GM12891 (cell line): ENCODE results near the gene ETFBKMT. TPM values are rescaled to one million over a fixed set of nuclear protein-coding genes. Genes with fewer than 3 reads are reported as not detected.

ENCODE experiments used
- DNase-seq: peaks from one replicate; pipeline ENCODE4 v3.0.0; 2011; ENCODE audit warnings: low spot score; ENCODE audit not compliant: insufficient read length
- FAIRE-seq: peaks from 2 replicates; lab custom pipeline; 2011; peaks lifted over from hg19 to GRCh38; lab: Jason Lieb, UNC
- PAX5 ChIP-seq: IDR thresholded peaks from 2 replicates; pipeline ENCODE4 v1.6.1; 2011; ENCODE audit warnings: low read length, moderate library complexity, mild to moderate bottlenecking; ENCODE audit not compliant: insufficient read depth, severe bottlenecking
- POLR2A ChIP-seq: IDR thresholded peaks from 2 replicates; pipeline ENCODE4 v1.6.1; 2011; ENCODE audit warnings: low read depth, low read length, control low read depth
- POLR2AphosphoS5 ChIP-seq: IDR thresholded peaks from 2 replicates; pipeline ENCODE4 v1.6.1; 2011; ENCODE audit warnings: low read depth, low read length, control low read depth
- POU2F2 ChIP-seq: IDR thresholded peaks from 2 replicates; pipeline ENCODE4 v1.6.1; 2011; ENCODE audit warnings: low read depth, mild to moderate bottlenecking, control low read depth, low read length, moderate library complexity
- SPI1 ChIP-seq: IDR thresholded peaks from 2 replicates; pipeline ENCODE4 v1.6.1; 2011; ENCODE audit warnings: low read depth, low read length, control low read depth
- TAF1 ChIP-seq: IDR thresholded peaks from 2 replicates; pipeline ENCODE4 v1.6.1; 2011; ENCODE audit warnings: low read depth, low read length, control low read depth
- polyA plus RNA-seq: library from polyadenylated mRNA; unstranded; fragments of >200 nt; gene quantifications from one replicate; pipeline ENCODE4 v1.2.1, GENCODE V29; 2012; ENCODE audit warnings: low read depth, missing spikeins, inconsistent platforms; ENCODE audit not compliant: missing spikeins

The ETFBKMT gene
- 0.26 TPM for polyA plus RNA-seq

- DNase-seq, result peak; percentile 74
- TF ChIP-seq POLR2AphosphoS5, result peak; percentile 29; the same call in 1 of the 2 replicates
- TF ChIP-seq PAX5, result no peak
- peak; percentile 66 for TF ChIP-seq POLR2A
- peak; percentile 52; the same call in 1 of the 2 replicates for TF ChIP-seq TAF1
- no peak for TF ChIP-seq POU2F2
- FAIRE-seq, result peak; percentile 98
These were observed at the start of gene ETFBKMT for GRCh38 chr12:31659087-31659942. TSS of gene ETFBKMT (plus strand) at chr12:31659688. CDS start at chr12:31661954, 2,266 bp downstream.

GRCh38 chr12:31612819-31613218, 46.7 kb upstream of the ETFBKMT start:
- no peak for FAIRE-seq

GRCh38 chr12:31618228-31619025, 41.1 kb upstream of the ETFBKMT start:
- DNase-seq (no peak), FAIRE-seq (no peak)
- TF ChIP-seq POU2F2 (no peak), SPI1 (peak; percentile 42; the same call in 1 of the 2 replicates)

More at GRCh38 chr12:31612819-31613218, 46.7 kb upstream of the ETFBKMT start:
- DNase-seq, result no peak
- TF ChIP-seq POU2F2 (no peak), POLR2A (no peak), PAX5 (no peak), TAF1 (no peak), SPI1 (no peak), POLR2AphosphoS5 (no peak)

- FAIRE-seq, result no peak
- no peak for DNase-seq
- no peak for TF ChIP-seq POU2F2
These were observed 39.2 kb upstream of the ETFBKMT start for GRCh38 chr12:31620311-31620710.

- no peak for DNase-seq
- TF ChIP-seq POU2F2 (no peak), PAX5 (no peak), POLR2AphosphoS5 (no peak), POLR2A (no peak), SPI1 (no peak), TAF1 (no peak)
- no peak for FAIRE-seq
These were observed 37.5 kb upstream of the ETFBKMT start for GRCh38 chr12:31622038-31622437.

- no peak for DNase-seq
- FAIRE-seq, result no peak
- no peak for TF ChIP-seq TAF1
- TF ChIP-seq POU2F2, result no peak
- no peak for TF ChIP-seq POLR2A
- TF ChIP-seq SPI1, result no peak
- TF ChIP-seq PAX5, result no peak
- no peak for TF ChIP-seq POLR2AphosphoS5
These were observed 33.1 kb upstream of the ETFBKMT start for GRCh38 chr12:31626270-31626995.

- no peak for TF ChIP-seq PAX5
- TF ChIP-seq SPI1, result no peak
- no peak for TF ChIP-seq POU2F2
- TF ChIP-seq TAF1, result no peak
- no peak for TF ChIP-seq POLR2A
- DNase-seq (no peak), FAIRE-seq (no peak)
These were observed 31.9 kb upstream of the ETFBKMT start for GRCh38 chr12:31627456-31628054.

GRCh38 chr12:31629756-31630732, 29.4 kb upstream of the ETFBKMT start:
- DNase-seq (no peak), FAIRE-seq (no peak)
- TF ChIP-seq POLR2AphosphoS5, result no peak
- TF ChIP-seq PAX5, result no peak
- TF ChIP-seq TAF1, result no peak
- TF ChIP-seq POU2F2, result no peak
- TF ChIP-seq SPI1, result no peak
- no peak for TF ChIP-seq POLR2A

- TF ChIP-seq TAF1 (no peak), POLR2AphosphoS5 (no peak), POU2F2 (no peak), POLR2A (no peak), PAX5 (no peak), SPI1 (no peak)
- no peak for DNase-seq
- FAIRE-seq, result no peak
These were observed 28.3 kb upstream of the ETFBKMT start for GRCh38 chr12:31631023-31631724.
